HG03432 (cell line): ENCODE measurements around the gene DHCR7.

ENCODE experiments used
- ATAC-seq: cut with Tn5 transposase; IDR thresholded peaks from one replicate; pipeline ENCODE4 v1.9.1; 2021; ENCODE audit warnings: mild to moderate bottlenecking, moderate library complexity; ENCODE audit not compliant: unreplicated experiment

The DHCR7 gene

DNA sequence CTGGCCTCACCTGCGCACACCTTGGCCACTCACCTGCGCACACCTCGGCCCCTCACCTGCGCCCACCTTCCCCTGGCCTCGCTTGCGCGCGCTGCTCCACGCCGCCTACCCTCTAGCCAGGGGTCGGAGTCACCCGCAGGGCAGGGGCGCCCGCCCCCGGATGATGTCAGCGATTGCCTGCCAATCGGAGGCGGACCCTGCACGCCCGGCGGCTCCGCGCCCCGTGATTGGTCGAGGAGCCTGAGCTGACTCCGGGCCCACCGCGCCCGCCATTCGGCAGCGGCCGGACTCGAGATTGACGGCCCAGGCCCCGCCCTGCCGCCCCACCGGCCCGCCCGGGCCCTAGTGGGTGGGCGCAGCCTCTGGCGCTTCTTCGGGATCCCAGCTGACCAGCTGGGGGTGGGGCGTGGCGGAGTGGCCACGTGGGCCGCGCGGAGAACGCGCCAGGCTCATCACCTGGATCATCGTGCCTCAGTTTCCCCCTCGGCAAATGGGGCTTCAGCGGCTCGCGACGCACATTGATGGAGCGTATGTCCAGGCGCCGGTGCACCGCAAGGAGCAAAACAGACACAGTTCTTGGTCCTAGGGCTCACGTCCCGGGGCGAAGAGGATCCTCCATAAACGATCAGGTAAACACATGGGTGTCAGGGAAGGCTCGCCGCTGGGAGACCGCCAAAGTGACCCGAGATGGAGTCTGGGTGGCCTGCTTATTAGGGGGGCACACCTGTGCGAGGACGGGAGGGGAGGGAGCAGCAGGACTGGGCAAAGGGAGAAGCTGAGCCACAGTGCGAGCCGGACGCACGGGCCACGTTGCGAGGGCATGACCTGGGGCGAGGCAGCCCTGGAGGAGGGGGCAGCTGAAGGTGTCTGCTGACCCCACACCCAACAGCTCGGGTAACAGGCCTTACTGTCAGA, at the start of gene DHCR7:
DHCR7 (minus strand) TSS at position 137 of the 915 bp plus-strand sequence. CDS start 3,441 bp downstream, outside the sequence.
- ATAC-seq: peak; percentile 80

GRCh38 chr11:71496421-71496820, 48.2 kb upstream of the DHCR7 start:
- ATAC-seq: no peak

DNA sequence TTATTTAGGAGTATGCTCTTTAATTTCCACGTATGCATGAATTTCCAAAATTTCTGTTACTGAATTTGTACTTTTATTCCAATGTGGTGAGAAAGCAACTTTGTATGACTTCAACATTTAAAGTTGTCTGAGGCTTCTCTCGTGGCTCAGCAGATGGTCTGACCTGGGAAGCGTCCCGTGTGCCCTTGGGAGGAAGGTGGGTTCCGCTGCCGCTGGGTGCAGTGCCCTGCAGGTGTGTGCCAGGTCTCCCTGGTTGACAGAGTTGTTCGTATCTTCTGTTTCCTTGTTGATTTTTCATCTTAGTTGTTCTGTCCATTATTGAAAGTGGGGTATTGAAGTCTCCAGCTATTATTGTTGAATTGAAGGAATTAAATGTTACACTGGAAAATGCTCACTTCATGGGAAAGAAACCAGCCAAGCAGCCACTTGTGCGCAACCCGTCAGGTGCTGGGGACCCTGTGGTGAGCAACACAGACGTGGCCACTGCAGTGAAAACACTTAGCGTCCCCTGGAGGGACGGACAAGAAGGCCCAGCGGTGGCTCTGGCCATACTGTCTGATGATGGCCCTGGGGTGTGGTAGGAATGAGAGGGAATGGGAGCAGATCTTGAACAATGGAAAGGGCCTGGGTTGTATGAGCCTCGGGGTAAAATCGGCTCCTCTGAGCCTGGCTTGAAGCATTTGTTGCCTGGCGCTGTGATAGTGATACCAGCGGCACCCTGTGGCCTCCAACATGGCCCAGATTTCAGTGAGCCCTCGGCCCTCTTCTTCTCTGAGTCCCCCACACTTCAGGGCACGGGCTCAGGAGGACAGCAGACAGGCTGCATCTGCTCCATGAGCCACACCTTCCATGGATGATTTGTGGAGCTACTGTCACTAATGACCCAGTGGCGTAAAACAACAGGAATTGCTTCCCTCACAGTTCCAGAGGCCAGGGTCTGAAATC, 47.4 kb upstream of the DHCR7 start:
- no peak for ATAC-seq

DNA sequence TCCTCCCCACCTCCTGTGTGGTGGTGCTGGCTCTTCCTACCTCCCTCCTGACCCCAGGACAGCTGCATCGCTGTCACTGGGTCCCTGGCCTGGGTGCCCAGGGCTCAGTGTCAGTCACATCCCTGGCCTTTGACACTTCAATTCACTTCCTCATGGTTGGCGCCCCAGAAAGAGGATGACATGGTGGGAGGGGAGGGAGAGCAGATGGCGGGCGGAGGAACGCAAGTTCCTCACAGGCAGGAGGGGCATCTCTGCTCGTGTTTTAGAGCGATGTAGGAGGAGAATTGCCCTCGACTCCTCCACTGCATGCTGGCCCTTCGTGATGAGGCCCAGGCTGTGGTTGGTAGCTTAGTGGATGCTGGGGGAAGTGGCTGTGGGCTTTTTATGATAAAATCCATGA, 43.7 kb upstream of the DHCR7 start:
- ATAC-seq: no peak

GRCh38 chr11:71491531-71491930, 43.3 kb upstream of the DHCR7 start:
- ATAC-seq: no peak

- no peak for ATAC-seq
These were observed 42.7 kb upstream of the DHCR7 start for GRCh38 chr11:71490731-71491390.

DNA sequence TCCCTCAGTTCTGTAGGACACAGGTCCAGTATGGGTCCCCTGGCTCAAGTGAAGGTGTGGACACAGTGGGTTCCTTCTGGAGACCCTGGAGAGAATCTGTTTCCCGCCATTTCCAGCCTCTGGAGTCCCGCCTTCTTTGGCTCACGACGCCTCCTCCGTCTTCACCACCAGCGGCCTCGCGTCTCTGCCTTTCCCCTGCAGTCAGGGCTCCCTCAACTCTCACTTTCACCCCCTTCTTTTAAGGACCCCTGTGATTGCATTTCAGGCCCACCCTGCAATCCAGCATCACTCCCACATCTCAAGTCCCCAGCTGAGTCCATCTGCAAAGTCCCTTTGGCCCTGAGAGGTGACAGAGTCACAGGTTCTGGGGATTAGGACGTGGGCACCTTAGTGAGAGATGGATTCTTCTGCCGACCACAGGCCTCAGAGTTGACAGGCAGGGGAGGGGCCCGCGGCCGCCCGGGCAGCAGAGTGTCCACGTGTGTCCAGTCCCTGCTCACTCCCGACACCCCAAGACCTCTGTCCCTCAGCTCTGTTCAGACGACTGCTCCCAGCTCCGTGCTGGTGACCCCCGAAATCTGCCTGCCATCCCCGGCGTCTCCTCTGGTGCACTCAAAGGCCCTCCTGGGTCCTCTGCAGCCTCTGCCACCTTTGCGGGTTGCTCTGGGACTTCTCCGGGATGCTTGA, 42.0 kb upstream of the DHCR7 start:
- no peak for ATAC-seq

DNA sequence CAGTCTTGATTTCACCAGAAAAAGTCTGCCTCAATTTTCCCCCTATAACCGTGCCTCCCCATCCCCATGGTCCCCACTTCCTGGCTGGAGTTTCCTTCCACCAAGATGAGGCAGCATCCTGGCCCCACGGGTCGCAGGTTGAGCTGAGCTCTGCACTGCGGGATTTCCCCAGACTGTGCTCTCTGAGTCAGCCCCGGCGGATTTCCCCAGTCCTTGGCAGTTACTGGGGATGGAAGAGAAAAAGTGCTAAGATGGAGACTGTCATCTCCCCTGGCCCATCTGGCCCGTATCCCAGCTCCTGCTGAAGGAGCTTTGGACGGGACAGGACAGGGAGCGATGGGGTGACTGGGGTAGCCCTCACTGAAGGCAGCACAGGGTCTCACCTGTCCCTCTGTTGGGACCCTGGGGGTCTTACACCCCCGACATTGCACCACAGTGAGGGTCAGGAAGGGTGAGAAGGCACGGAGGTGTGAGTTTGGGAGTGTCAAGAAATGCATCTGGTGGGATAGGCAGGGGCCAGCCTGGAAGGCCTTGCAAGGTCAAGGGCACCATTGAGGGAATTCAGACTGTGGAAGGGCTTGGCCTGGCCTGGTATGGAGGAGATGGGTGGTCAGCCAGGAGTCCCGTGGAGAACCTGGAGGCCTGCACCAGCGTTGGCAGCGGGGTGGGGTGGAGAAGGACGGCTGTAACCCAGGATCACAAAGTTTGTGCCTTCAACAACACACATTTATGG, 41.3 kb upstream of the DHCR7 start:
- ATAC-seq: peak; percentile 56

GRCh38 chr11:71488681-71489270, 40.6 kb upstream of the DHCR7 start:
- no peak for ATAC-seq

GRCh38 chr11:71486320-71486719, 38.1 kb upstream of the DHCR7 start:
- ATAC-seq: no peak

DNA sequence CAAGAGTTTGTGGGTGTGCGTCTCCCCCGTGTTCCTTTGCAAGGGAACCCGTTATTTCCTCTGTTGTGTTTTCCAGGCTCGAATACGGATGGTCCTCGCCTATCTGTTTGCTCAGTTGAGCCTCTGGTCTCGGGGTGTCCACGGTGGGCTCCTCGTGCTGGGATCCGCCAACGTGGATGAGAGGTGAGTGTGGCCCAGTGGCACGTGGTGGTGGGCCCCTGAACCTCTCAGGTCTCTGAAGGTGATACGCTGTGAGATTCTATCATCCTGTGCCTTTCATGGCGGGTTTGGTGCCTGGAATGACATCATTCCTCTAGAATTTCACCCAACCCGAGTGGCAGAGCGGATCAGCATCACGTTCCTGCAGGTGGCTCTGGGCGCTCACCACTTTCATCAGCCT, 37.3 kb upstream of the DHCR7 start:
- ATAC-seq: no peak

GRCh38 chr11:71485063-71485399, 36.8 kb upstream of the DHCR7 start:
- ATAC-seq: no peak

- ATAC-seq: no peak
These were observed 36.3 kb upstream of the DHCR7 start for GRCh38 chr11:71484248-71485062.

DNA sequence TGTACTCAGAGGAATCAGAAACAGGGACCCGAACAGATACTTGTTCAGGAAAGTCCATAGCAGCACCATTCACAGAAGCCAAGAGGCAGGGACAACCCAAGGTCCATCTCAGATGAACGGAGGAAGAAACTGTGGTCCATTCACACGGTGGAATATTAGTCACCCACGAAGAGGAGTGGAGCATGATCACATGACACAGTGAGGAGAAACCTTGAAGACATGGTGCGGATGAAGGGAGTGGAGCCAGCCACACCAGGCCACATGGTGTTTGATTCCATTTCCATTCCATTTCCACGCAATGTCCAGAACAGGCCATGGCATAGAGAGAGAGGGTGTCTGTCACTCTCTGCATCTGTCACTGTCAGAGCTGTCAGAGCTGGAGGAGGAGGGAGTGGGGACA, 35.5 kb upstream of the DHCR7 start:
- ATAC-seq: no peak

GRCh38 chr11:71482746-71483364, 34.7 kb upstream of the DHCR7 start:
- no peak for ATAC-seq

- no peak for ATAC-seq
These were observed 34.0 kb upstream of the DHCR7 start for GRCh38 chr11:71482216-71482615.

GRCh38 chr11:71481101-71481960, 33.1 kb upstream of the DHCR7 start:
- no peak for ATAC-seq

DNA sequence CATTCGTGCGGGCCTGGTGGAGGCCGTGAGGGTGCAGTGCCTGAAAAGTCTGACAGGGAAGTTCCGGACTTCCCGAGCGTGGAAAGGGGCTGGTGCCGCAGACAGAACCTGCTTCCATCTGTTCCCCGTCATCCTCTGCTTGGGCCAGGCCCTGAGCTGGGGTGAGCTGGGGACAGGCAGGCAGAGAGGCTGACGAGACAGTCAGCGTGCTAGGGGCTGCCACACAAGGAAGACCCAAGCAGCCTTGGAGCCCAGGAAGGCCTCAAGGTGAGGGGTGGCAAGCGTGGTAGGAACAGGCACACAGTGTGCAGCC, 30.3 kb upstream of the DHCR7 start:
- no peak for ATAC-seq
